Spleen (tissue), 11 donors: Measurements from ENCODE around the gene ABCC3. TPM values are rescaled to one million over a fixed set of nuclear protein-coding genes. Genes with fewer than 3 reads are reported as not detected.

Experiments
- DNase-seq: peaks from one replicate; pipeline ENCODE4 v3.0.0-alpha.2; 2020
- H3K27ac ChIP-seq, 8 donors: fragments of 200-600 bp; sonication (generic) in 7 of 8; 1 replicate in 4 of 8; 2 replicates in 4 of 8; pipeline versions ENCODE4 v1.5.0 to v1.8.0; 2016 to 2021; ENCODE audit warnings: inconsistent platforms in 4 of 8, mild to moderate bottlenecking in 4 of 8, moderate library complexity in 1 of 8
- H3K27me3 ChIP-seq, 7 donors: fragments of 200-600 bp; sonication (generic) in 6 of 7; replicated peaks in 1 of 7; 1 replicate in 4 of 7; 2 replicates in 3 of 7; pipeline versions ENCODE4 v1.5.0 to v1.8.0; 2016 to 2021; ENCODE audit warnings: inconsistent platforms in 3 of 7, mild to moderate bottlenecking in 1 of 7
- H3K36me3 ChIP-seq, 6 donors: fragments of 200-600 bp; sonication (generic) in 5 of 6; 1 replicate in 4 of 6; 2 replicates in 2 of 6; pipeline versions ENCODE4 v1.5.0 to v1.8.0; 2016 to 2021; ENCODE audit warnings: inconsistent platforms in 2 of 6
- H3K4me1 ChIP-seq, 6 donors: fragments of 200-600 bp; sonication (generic) in 5 of 6; 1 replicate in 3 of 6; 2 replicates in 3 of 6; pipeline versions ENCODE4 v1.5.0 to v1.8.0; 2016 to 2021; ENCODE audit warnings: inconsistent platforms in 3 of 6
- H3K4me3 ChIP-seq, 8 donors: fragments of 200-600 bp; sonication (generic) in 7 of 8; 1 replicate in 4 of 8; 2 replicates in 4 of 8; pipeline versions ENCODE4 v1.5.0 to v1.8.0; 2016 to 2021; ENCODE audit warnings: inconsistent platforms in 4 of 8, mild to moderate bottlenecking in 4 of 8, moderate library complexity in 2 of 8
- H3K9me3 ChIP-seq, 8 donors: fragments of 200-600 bp; sonication (generic) in 7 of 8; 1 replicate in 4 of 8; 2 replicates in 4 of 8; pipeline versions ENCODE4 v1.5.0 to v1.8.0; 2016 to 2021; ENCODE audit warnings: inconsistent platforms in 4 of 8
- CTCF ChIP-seq, 11 experiments: fragments of 200-600 bp in 7 of 11; fragments of 450-650 bp in 4 of 11; sonication (generic) in 4 of 11; IDR thresholded peaks in 8 of 11; conservative IDR thresholded peaks in 3 of 11; 1 replicate in 7 of 11; 2 replicates in 4 of 11; pipeline versions ENCODE4 v1.4.0 to v1.8.0; 2016 to 2021; ENCODE audit warnings: antibody characterized with exemption in 11 of 11, inconsistent platforms in 4 of 11, mild to moderate bottlenecking in 1 of 11
- POLR2A ChIP-seq, 3 donors: fragments of 450-650 bp; IDR thresholded peaks; one replicate each; pipeline ENCODE4 v1.5.1; 2017; ENCODE audit warnings: antibody characterized with exemption in 3 of 3, mild to moderate bottlenecking in 1 of 3
- POLR2AphosphoS5 ChIP-seq, 3 donors: sonication (generic); formaldehyde crosslinking; IDR thresholded peaks; one replicate each; pipeline ENCODE4 v1.5.1; 2017; ENCODE audit warnings: antibody characterized with exemption in 3 of 3
- WGBS, 5 donors: extraction: QIAGEN DNeasy Blood & Tissue Kit in 3 of 5; methylation state at CpG; one replicate each; pipeline versions ENCODE4 v1.1.5 to v1.1.7; 2013 to 2018; 5-methylcytosine and 5-hydroxymethylcytosine counted together
- intact Hi-C: fragments of 100-400 bp; cut with DNase I; formaldehyde crosslinking; loops from one replicate; pipeline ENCODE4 v1.15.0; 2023; ENCODE audit warnings: low total_unique reads
- polyA plus RNA-seq, 3 donors: library from polyadenylated mRNA; stranded (reverse); fragments of 200-250 nt; gene quantifications; one replicate each; pipeline ENCODE4 v1.2.1, GENCODE V29; 2013
- total RNA-seq, 7 donors: library from RNA; depleted of rRNA in 3 of 7; stranded (reverse); fragments of >200 nt in 3 of 7; fragmentation: NEBNext Ultra II Directional in 4 of 7; extraction: Animal tissue kit (Norgen Biotek cat#: 25700) in 4 of 7; gene quantifications; one replicate each; pipeline versions ENCODE4 v1.1.0 to v1.2.1, GENCODE V29; 2016 to 2021
- donor health status: healthy with polysubstance abuse.
- donor health status: DM: no; HTN: no; CAD: no; lungs with moderate emphysema.
- donor health status: DM: no; HTN: no; CAD: no.
- donor health status: Bipolar disorder and iron deficiency.
- donor health status: healthy.
- donor health status: DM: no; HTN: no; CAD: no.
- donor health status: DM: yes; HTN: yes; CAD: no.

Gene ABCC3
- total and polyA plus RNA-seq, 10 donors, result 8.6 to 37.1 (median 30.0) TPM

- 83 to 94% (median 84%) methylated on average over 6 of the region's 6 CpGs for WGBS, 5 donors
- intact Hi-C loops, result no loop called here
- H3K27ac ChIP-seq, result no peak overlapping the region
Measured at GRCh38 chr17:50691550-50692447, 57.1 kb downstream of the ABCC3 start.

GRCh38 chr17:50692448-50693035 is 57.9 kb downstream of the ABCC3 start:
- WGBS, 5 donors, result 92 to 97% (median 94%) methylated on average over 6 of the region's 6 CpGs
- peaks cover 0 to 16% (median 8%) of the 10 kb centered on the region in 6 donors for H3K4me1 ChIP-seq
- intact Hi-C loops, result no loop called here

More at GRCh38 chr17:50691550-50692447, 57.1 kb downstream of the ABCC3 start:
- H3K4me1 ChIP-seq, result peaks cover 0 to 15% (median 8%) of the 10 kb centered on the region in 6 donors
- no peaks in the 10 kb centered on the region for H3K9me3 ChIP-seq
- H3K27me3 ChIP-seq, result no peaks in the 10 kb centered on the region
- TF ChIP-seq POLR2A (IDR thresholded peaks at IDR 0.05) (no peak), POLR2AphosphoS5 (IDR thresholded peaks at IDR 0.05) (no peak), CTCF (IDR thresholded peaks at IDR 0.05 in 8 of 11, conservative IDR thresholded peaks at IDR 0.05 in 3 of 11) (no peak)
- DNase-seq, result no peak
- H3K36me3 ChIP-seq, result peaks cover 7 to 54% (median 43%) of the 10 kb centered on the region in 6 donors
- no peak overlapping the region for H3K4me3 ChIP-seq

GRCh38 chr17:50693036-50693682 is 58.5 kb downstream of the ABCC3 start:
- no peak overlapping the region for H3K4me3 ChIP-seq
- no peak for DNase-seq
- H3K4me1 ChIP-seq, result peaks cover 0 to 20% (median 8%) of the 10 kb centered on the region in 6 donors
- H3K27ac ChIP-seq, result no peak overlapping the region
- no peaks in the 10 kb centered on the region for H3K27me3 ChIP-seq
- whole genome bisulfite sequencing, 5 donors, result 91 to 99% (median 95%) methylated on average over 5 of the region's 5 CpGs
- intact Hi-C loops, result no loop called here
- TF ChIP-seq POLR2AphosphoS5 (IDR thresholded peaks at IDR 0.05) (no peak), CTCF (IDR thresholded peaks at IDR 0.05 in 8 of 11, conservative IDR thresholded peaks at IDR 0.05 in 3 of 11) (no peak), POLR2A (IDR thresholded peaks at IDR 0.05) (no peak)
- H3K9me3 ChIP-seq, result no peaks in the 10 kb centered on the region
- H3K36me3 ChIP-seq, result peaks cover 7 to 67% (median 57%) of the 10 kb centered on the region in 6 donors

More at GRCh38 chr17:50692448-50693035, 57.9 kb downstream of the ABCC3 start:
- no peak overlapping the region for H3K27ac ChIP-seq
- DNase-seq, result no peak
- H3K9me3 ChIP-seq, result no peaks in the 10 kb centered on the region
- H3K4me3 ChIP-seq, result no peak overlapping the region
- no peak for TF ChIP-seq CTCF (IDR thresholded peaks at IDR 0.05 in 8 of 11, conservative IDR thresholded peaks at IDR 0.05 in 3 of 11)
- TF ChIP-seq POLR2A (IDR thresholded peaks at IDR 0.05), result no peak
- TF ChIP-seq POLR2AphosphoS5 (IDR thresholded peaks at IDR 0.05), result no peak
- no peaks in the 10 kb centered on the region for H3K27me3 ChIP-seq
- peaks cover 7 to 61% (median 51%) of the 10 kb centered on the region in 6 donors for H3K36me3 ChIP-seq
